T-helper 1 cell treated with Interleukin-12 subunit alpha and Interleukin-12 subunit beta and Interleukin-4 antibody, amounts not matched to agents 30 μg/mL and 1 μg/mL, for 36 hours (primary cell): ENCODE results near the gene MPV17L.
"Not testable (repeated sequence)": the region's sequence is repeated elsewhere in the genome, so short reads cannot be mapped to it uniquely, and the experiment has no call there.

ENCODE experiments used
- H3K27ac Mint-ChIP-seq: one replicate; pipeline ENCODE4 v1.8.0; 2021; ENCODE audit warnings: mild to moderate bottlenecking, mixed read lengths
- H3K27me3 Mint-ChIP-seq: one replicate; pipeline ENCODE4 v1.8.0; 2021; ENCODE audit warnings: low read depth, mixed read lengths
- H3K36me3 Mint-ChIP-seq: one replicate; pipeline ENCODE4 v1.8.0; 2021; ENCODE audit warnings: low read depth, mixed read lengths
- H3K4me1 Mint-ChIP-seq: one replicate; pipeline ENCODE4 v1.8.0; 2021; ENCODE audit warnings: low read depth, mixed read lengths
- H3K4me3 Mint-ChIP-seq: one replicate; pipeline ENCODE4 v1.8.0; 2021; ENCODE audit warnings: mild to moderate bottlenecking, moderate library complexity, mixed read lengths
- H3K9me3 Mint-ChIP-seq: one replicate; pipeline ENCODE4 v1.8.0; 2021; ENCODE audit warnings: mixed read lengths

The MPV17L gene

DNA sequence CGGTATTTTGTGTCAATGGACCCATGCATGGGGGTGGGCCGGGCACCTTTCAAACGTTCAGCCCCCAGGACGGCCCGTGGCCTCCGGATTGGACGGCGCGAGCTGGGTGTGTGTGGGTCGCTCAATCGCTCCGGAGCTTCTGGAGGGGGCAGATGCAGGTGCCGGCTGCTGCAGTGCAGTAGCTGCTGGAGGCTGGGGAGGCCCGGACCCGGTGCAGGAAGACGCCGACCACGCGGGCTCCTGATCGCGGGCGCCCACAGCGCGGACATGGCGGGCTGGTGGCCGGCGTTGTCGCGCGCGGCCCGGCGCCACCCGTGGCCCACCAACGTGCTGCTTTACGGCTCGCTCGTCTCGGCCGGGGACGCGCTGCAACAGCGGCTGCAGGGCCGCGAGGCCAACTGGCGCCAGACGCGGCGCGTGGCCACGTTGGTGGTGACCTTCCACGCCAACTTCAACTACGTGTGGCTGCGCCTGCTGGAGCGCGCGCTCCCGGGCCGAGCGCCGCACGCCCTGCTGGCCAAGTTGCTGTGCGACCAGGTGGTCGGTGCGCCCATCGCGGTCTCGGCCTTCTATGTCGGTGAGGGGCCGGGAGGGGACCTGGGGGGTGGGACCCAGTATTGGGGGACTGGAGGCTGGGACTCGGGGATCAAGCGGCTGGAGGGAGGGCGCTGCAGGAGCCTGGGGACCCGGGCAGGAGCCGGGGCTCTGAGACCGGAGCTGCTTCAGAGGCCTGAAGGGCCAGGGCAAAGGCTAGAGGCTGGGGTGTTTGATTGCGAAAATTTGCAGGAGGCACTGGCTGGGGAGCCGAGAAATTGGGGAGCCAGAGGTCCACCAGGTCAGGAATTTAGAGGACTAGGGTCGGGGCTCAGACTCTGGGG lies at the start of gene MPV17L:
Gene MPV17L, plus strand, starts transcription at position 124 of the 878 bp plus-strand sequence. Its CDS starts 144 bp downstream, at position 268.
- not testable (repeated sequence) for H3K27ac Mint-ChIP-seq, H3K4me3 Mint-ChIP-seq, H3K9me3 Mint-ChIP-seq, H3K36me3 Mint-ChIP-seq, H3K4me1 Mint-ChIP-seq
- peaks cover 21% of the 10 kb centered on the region for H3K27me3 Mint-ChIP-seq

DNA sequence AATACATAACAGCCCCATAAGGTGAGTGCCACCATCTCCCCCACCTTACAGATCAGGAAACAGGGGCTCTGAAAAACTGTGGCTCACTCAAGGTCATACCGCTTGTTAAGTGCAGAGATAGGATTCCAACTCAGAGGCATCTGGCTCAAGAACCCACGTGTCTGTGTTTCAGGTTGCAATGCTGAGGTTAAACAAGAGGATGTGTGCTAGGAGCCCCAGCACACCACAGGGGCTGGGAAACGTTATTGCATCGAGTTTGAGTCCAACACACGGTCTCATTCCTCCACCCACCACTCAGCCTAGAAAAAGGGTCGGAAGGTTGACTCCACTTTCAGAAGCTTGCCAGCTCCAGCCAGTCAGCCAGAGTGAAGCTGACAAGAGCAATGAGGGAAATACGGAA lies 46.8 kb upstream of the MPV17L start:
- not testable (repeated sequence) for H3K36me3 Mint-ChIP-seq, H3K27ac Mint-ChIP-seq, H3K4me1 Mint-ChIP-seq, H3K9me3 Mint-ChIP-seq, H3K4me3 Mint-ChIP-seq, H3K27me3 Mint-ChIP-seq

DNA sequence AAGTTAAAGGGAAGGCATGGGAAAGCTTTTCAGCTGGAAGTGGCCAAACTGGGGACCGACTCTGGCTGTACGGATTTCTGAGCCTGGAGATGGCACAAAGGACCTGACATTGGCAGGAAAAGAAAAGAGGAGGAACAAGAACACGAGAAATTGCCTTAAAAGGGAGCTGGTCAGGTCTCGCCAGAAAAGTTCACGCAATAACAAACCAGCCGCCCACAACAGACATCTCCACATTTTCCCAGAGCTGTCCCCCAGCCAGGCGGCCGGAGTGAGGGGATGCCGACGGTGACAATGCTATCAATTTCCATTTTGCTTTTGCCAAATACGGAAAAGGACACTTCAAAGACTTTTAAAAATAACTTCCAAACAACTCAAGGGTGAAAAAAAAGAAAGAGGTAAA lies 44.3 kb upstream of the MPV17L start:
- not testable (repeated sequence) for H3K27me3 Mint-ChIP-seq, H3K9me3 Mint-ChIP-seq, H3K27ac Mint-ChIP-seq, H3K36me3 Mint-ChIP-seq, H3K4me3 Mint-ChIP-seq, H3K4me1 Mint-ChIP-seq

DNA sequence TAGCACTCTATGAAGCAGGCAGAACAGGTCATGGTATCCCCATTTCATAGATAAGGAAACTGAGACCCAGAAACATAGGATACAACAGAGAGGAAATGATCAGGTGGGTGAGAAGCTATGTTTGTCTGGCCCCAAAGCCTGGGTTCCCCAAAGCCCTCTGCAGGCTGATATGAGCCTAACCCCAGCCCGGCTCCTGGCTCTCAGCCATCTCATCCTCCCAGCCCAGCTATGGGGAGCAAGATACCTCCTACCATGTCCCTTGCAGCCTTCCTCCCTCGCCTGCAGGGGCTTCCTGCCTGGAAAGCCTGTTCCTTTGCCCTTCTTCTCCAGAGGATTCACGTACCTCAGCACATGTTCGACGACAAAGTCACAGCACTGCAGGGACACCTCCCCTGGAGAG lies 43.8 kb upstream of the MPV17L start:
- H3K9me3 Mint-ChIP-seq, H3K27me3 Mint-ChIP-seq, H3K4me3 Mint-ChIP-seq, H3K36me3 Mint-ChIP-seq, H3K4me1 Mint-ChIP-seq, H3K27ac Mint-ChIP-seq: not testable (repeated sequence)

DNA sequence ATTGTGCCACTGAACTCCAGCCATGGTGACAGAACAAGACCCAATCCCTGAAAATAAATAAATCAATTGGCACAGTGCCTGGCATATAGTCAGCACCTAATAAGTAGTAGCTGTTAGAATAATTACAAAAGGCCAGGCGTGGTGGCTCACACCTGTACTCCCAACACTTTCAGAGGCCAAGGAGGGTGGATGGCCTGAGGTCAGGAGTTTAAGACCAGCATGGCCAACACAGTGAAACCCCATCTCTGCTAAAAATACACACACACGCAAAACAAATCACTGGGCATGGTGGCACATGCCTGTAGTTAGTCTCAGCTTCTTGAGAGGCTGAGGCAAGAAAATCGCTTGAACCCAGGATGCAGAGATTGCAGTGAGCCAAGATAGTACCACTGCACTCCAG lies 42.7 kb upstream of the MPV17L start:
- not testable (repeated sequence) for H3K27me3 Mint-ChIP-seq, H3K27ac Mint-ChIP-seq, H3K36me3 Mint-ChIP-seq, H3K9me3 Mint-ChIP-seq, H3K4me1 Mint-ChIP-seq, H3K4me3 Mint-ChIP-seq

DNA sequence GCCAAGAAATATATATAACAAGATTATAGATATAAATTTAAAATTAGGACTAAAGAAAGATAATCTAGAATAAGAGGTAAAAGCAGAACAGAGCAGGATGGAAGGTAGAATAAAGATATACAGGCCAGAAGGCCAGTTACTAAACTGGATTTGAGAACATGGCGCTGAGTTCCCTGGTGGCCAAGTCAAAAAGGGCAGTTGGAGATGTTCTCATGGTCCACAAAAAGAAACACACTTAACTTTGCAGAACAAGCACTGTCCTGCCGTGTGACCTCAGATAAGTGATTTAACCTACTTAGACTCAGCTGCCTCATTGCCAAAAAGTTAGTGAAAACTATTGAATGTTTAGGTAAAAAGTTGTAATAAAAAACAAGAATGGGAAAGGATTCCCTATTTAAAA lies 40.7 kb upstream of the MPV17L start:
- H3K27ac Mint-ChIP-seq, H3K27me3 Mint-ChIP-seq, H3K9me3 Mint-ChIP-seq, H3K36me3 Mint-ChIP-seq, H3K4me1 Mint-ChIP-seq, H3K4me3 Mint-ChIP-seq: not testable (repeated sequence)

DNA sequence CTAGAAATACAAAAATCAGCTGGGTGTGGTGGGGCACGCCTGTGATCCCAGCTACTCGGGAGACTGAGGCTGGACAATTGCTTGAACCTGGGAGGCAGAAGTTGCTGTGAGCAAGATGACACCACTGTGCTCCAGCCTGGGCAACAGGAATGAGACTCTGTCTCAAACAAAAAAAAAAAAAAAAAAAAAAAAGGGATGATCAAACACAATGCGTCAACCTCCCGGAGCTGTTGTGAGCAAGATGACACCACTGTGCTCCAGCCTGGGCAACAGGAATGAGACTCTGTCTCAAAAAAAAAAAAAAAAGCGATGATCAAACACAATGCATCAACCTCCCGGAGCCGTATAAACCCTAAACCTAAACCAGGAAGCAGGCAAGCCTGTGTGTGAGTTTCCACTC lies 38.1 kb upstream of the MPV17L start:
- not testable (repeated sequence) for H3K4me3 Mint-ChIP-seq, H3K9me3 Mint-ChIP-seq

DNA sequence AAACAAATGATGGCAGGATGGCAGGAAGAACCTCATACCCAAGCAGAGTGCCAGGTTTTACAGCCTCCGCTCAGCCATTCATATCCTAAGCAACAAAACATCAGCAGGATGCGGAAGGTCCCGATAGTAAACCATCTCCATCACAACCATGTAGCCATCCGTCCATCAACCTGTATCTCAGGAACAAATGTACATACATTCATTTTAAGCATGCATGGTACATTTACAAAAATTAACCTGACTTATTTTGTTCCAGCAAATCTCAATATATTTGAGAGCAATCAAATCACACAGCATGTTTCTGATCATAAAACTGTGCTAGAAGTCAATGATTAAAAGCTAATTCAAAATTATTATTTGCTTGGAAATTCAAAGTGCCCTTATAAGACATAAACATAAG lies 17.4 kb upstream of the MPV17L start, which contains the start of gene NPIPA5:
Gene NPIPA5, minus strand, starts transcription at position 101 of the 400 bp plus-strand sequence. Its CDS starts 0 bp downstream, at position 101.
- H3K4me3 Mint-ChIP-seq, H3K36me3 Mint-ChIP-seq, H3K4me1 Mint-ChIP-seq, H3K9me3 Mint-ChIP-seq, H3K27me3 Mint-ChIP-seq, H3K27ac Mint-ChIP-seq: not testable (repeated sequence)

More for the DNA sequence above, 38.1 kb upstream of the MPV17L start:
- H3K27ac Mint-ChIP-seq, H3K4me1 Mint-ChIP-seq, H3K36me3 Mint-ChIP-seq, H3K27me3 Mint-ChIP-seq: not testable (repeated sequence)

DNA sequence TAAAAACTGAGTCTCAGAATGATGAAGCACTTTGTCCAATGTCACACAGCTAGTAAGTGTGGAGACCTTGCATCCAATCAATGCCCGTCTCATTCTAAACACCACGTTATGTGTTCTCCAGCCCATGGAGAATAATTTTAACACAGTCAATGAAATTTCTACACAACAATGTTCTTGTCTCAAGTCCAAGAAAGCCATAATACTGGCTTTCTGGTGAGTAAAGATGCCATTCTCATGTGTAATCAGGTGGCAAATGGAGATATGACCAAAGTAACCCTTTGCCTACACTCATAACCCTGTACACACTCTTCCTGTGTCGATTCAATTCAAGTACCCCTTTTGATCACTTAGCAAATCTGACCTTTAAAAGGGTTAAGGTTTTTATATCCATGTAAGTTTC lies 12.7 kb upstream of the MPV17L start:
- H3K27me3 Mint-ChIP-seq, H3K9me3 Mint-ChIP-seq, H3K4me1 Mint-ChIP-seq, H3K36me3 Mint-ChIP-seq, H3K4me3 Mint-ChIP-seq, H3K27ac Mint-ChIP-seq: not testable (repeated sequence)

DNA sequence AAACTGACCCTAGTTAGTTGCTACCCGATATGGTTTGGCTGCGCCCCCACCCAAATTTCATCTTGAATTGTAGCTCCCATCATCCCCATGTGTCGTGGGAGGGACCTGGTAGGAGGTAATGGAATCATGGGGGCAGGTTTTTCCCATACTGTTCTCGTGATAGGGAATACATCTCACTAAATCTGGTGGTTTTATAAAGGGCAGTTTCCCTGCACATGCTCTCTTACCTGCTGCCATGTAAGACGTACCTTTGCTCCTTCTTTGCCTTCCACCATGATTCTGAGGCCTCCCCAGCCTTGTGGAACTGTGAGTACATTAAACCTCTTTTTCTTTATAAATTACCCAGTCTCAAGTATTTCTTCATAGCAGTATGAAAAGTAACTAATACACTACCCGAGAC lies 7.5 kb upstream of the MPV17L start:
- H3K4me3 Mint-ChIP-seq, H3K9me3 Mint-ChIP-seq, H3K4me1 Mint-ChIP-seq, H3K27me3 Mint-ChIP-seq, H3K36me3 Mint-ChIP-seq, H3K27ac Mint-ChIP-seq: not testable (repeated sequence)

DNA sequence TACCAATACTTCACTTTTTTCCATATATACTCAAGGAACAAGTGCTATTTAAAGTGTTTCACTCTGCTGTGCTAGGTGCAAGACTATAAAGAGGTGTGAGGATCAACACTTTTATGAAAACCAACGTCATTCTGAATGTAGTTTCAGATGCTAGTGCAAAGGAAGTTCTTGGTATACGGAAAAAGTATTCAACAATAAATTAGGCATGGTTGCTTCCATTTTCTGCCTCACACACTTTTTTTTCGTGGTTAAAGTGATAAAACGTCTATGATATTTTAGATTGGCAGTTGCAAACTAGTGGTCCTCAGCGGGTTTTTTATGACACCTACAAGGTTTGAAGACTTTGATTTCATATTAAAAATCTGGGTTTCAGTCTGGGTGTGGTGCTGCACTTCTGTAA lies 5.6 kb upstream of the MPV17L start:
- H3K27me3 Mint-ChIP-seq, H3K4me1 Mint-ChIP-seq, H3K9me3 Mint-ChIP-seq, H3K4me3 Mint-ChIP-seq, H3K36me3 Mint-ChIP-seq, H3K27ac Mint-ChIP-seq: not testable (repeated sequence)

DNA sequence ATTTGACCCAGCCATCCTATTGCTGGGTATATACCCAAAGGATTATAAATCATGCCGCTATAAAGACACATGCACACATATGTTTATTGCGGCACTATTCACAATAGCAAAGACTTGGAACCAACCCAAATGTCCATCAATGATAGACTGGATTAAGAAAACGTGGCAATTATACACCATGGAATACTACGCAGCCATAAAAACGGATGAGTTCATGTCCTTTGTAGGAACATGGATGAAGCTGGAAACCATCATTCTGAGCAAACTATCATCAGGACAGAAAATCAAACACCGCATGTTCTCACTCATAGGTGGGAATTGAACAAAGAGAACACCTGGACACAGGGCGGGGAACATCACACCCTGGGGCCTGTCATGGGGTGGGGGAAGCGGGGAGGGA lies 2.5 kb upstream of the MPV17L start:
- not testable (repeated sequence) for H3K4me1 Mint-ChIP-seq, H3K27ac Mint-ChIP-seq, H3K4me3 Mint-ChIP-seq, H3K9me3 Mint-ChIP-seq, H3K36me3 Mint-ChIP-seq
- peaks cover 21% of the 10 kb centered on the region for H3K27me3 Mint-ChIP-seq

DNA sequence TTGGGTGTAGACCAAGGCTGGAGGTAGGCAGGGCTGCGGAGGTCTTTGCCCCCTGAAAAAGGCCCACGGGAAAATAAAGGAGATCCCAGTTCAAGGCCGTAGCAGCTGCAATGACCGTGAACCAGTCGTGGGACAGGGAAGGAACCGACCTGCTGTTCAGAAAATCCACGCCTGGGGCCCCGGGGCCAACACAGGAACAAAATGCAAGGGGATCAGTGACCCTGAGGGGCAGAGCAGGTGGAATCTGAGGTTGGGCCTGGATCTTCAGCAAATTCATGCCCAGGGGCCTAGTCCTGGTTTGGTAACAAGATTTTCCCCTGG lies 915 bp downstream of the MPV17L start:
- H3K4me1 Mint-ChIP-seq, H3K4me3 Mint-ChIP-seq, H3K36me3 Mint-ChIP-seq, H3K27ac Mint-ChIP-seq, H3K9me3 Mint-ChIP-seq: not testable (repeated sequence)
- H3K27me3 Mint-ChIP-seq, result peaks cover 21% of the 10 kb centered on the region

DNA sequence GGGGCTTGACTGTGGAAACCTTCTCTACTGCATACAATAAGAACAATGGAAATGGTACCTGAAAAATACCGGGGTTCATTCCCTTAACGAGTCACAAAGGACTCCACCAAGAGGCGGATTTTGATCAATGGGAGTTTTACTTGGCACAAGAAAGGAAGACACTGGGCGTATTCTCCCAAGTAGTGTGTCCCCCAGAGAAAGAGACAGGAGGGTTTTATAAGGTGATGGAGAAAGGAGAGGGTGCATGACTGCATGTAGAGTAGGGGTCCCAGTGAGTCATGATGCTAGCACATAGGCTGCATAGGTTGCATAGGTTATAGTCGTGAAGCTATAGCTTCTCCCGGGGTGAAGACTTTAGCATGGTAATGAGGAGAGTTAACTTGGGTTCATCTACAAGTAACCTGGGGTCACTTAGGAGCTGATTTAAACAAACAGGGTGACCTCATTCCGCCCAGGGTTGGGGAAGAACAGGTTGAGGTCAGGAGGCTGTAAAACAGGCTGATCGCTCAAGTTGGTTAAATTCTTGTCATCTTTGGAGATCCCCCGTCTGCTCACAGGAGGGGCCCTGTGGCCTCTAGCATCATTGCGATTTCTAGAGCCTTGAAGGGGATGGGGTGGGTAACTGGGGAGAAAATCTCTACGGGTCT lies 1.5 kb downstream of the MPV17L start:
- H3K36me3 Mint-ChIP-seq, result no peaks in the 10 kb centered on the region
- H3K27ac Mint-ChIP-seq, result no peak overlapping the region
- no peak overlapping the region for H3K4me3 Mint-ChIP-seq
- peaks cover 21% of the 10 kb centered on the region for H3K27me3 Mint-ChIP-seq
- no peaks in the 10 kb centered on the region for H3K4me1 Mint-ChIP-seq
- H3K9me3 Mint-ChIP-seq, result no peaks in the 10 kb centered on the region

DNA sequence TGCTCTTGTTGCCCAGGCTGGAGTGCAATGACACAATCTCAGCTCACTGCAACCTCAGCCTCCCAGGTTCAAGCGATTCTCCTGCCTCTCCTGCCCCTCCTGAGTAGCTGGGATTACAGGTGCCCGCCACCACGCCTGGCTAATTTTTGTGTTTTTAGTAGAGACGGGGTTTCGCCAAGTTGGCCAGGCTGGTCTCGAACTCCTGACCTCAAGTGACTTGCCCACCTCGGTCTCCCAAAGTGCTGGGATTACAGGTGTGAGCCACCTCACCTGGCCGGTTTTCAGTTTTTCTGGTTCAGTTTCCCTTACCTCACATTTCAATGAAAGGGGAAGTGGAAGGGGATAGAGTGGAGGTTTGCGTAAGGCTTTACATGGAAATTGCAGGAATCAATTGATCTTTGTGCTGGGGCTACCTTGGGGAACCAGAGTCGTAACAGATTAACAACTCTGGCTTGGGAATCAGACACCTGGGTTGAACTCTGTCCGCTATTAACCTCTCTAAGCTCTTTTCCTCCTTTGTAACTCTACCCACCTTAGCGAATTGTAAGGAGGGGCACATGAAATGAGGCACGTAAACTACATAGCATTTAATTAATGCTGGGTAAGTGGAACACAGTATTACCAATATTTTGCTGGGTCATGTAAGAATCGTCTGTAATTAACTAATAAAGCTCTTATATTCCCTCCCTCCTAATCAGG lies 3.2 kb downstream of the MPV17L start:
- no peak overlapping the region for H3K27ac Mint-ChIP-seq
- H3K27me3 Mint-ChIP-seq, result peaks cover 18% of the 10 kb centered on the region
- H3K4me1 Mint-ChIP-seq, result no peaks in the 10 kb centered on the region
- H3K4me3 Mint-ChIP-seq, result no peak overlapping the region
- no peaks in the 10 kb centered on the region for H3K9me3 Mint-ChIP-seq
- H3K36me3 Mint-ChIP-seq, result no peaks in the 10 kb centered on the region
